Measurements from ENCODE around the gene NOXA1.
"Not testable (repeated sequence)": the region's sequence is repeated elsewhere in the genome, so short reads cannot be mapped to it uniquely, and the experiment has no call there.

The NOXA1 gene

DNA sequence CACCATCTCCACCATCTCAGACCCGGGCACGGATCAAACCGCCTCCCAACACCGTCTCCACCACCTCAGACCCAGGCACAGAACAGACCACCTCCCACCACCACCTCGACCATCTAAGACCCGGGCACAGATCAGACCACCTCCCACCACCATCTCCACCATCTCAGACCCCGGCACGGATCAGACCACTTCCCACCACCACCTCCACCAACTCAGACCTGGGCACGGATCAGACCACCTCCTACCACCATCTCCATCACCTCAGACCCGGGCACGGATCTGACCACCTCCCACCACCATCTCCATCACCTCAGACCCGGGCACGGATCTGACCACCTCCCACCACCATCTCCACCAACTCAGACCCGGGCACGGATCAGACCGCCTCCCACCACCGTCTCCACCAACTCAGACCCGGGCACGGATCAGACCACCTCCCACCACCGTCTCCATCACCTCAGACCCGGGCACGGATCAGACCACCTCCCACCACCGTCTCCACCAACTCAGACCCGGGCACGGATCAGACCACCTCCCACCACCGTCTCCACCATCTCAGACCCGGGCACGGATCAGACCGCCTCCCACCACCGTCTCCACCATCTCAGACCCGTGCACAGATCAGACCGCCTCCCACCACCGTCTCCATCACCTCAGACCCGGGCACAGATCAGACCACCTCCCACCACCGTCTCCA is 43.3 kb downstream of the NOXA1 start:
- DNase-seq, result not testable (repeated sequence)

DNA sequence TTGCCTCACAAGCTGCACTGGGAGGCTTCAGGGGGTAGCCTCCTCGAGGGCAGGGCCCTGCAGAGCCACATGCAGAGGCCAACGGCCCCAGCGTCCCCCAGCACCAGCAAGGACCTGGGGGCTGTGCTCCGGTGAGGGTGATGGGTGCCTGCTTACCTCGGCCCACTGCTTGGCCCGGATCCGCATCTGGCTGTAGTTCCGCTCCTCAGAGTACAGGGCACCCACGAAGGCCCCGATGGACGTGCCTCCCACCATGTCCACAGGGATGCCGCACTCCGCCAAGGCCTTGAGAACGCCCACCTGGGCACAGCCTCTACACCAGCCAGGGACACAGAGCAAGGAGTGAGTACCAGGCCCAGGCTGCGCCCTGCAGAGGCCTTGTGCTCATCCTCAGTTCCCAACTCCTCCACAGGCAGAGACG is 44.0 kb downstream of the NOXA1 start:
- DNase-seq, result no peak

DNA sequence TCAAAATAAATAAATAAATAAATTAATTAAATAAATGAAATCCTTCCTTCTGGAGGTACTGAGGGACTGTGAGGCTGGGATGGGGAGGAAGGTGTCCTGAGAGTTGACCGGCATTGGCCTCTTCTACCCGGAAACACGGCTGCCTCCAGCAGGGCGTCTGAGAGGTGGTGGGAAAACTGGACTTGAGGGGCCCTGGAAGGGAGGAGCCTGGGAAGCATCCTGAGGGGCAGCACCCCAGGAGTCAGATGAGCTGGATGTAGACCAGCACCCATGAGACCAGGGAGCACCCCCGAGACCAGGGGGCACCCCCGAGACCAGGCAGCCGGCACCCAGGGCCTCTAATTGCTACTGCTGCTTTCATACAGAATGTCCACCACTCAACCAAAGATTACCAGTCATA is 44.7 kb downstream of the NOXA1 start:
- DNase-seq, result no peak

DNA sequence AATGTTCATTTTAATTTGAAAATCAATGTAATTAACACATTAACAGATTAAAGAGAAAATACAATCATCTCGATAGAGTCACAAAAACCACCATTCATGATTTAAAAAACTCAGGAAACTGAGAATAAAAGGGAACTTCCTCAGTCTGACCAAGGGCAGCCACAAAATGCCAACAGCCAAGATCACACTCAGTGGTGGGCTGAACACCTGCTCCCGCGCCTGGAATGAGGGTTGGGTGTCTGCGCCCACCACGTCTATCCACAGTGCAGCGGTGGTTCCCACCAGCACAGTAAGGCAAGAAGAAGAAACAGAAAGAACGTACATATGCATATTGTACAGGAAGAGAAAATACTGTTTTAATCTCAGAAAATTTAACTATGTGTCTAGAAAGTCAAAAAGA is 47.6 kb downstream of the NOXA1 start:
- no peak for DNase-seq

DNA sequence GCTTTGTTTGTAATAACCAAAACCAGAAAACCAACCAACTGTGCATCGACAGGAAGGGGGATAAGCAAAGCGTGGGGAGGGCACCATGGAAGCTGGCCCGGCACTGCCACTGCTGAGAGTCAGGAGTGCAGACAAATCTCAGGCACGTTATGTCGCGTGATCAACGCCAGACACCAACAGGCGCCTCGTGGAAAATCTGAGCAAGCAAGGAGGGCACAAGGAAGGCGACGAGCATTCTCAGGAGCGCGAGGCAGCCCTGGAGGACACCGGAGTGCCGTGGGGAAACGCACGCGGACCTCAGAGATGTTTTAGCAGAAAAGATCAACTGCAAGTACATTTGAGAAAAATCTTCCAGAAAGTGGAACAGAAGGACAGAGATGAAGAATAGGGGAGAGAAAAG is 51.1 kb downstream of the NOXA1 start:
- no peak for DNase-seq

DNA sequence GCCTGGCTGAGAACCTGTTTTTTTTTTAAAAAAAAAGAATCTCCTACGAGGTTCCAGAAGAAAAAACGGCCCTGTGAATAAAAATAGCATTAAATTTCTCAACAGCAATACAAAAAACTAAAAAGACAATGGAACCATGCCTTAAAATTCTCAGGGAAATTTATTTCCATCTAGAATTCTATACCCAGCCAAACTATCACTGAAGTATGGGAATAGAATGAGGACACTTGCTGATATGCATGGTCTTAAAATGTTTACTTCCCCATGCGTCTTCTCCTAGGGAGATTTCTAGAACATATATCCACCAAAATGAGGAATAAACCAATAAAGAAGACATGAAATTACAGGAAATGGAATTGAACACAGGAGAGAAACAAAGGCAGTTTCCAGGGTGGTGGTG is 52.5 kb downstream of the NOXA1 start:
- no peak for DNase-seq

DNA sequence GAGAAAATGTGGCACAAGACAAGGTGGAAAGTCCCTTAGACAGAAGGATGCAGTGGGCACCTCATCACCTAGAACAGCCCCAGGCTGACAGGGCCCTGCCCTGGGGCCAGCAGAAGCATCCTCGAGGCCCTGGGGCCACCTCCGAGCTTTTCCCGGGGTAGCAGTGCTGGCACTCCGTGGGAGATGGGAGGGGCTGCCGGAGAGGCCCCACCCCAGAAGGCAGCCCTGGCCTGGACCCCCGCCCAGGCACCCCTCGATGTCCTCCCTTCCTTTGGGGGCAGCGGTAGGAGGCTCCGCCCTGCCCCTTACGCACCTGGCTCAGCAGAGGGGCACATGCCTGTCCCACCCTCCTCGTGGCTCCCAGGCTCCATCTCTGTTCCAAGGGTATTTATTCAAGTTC is 53.7 kb downstream of the NOXA1 start:
- DNase-seq, result no peak

DNA sequence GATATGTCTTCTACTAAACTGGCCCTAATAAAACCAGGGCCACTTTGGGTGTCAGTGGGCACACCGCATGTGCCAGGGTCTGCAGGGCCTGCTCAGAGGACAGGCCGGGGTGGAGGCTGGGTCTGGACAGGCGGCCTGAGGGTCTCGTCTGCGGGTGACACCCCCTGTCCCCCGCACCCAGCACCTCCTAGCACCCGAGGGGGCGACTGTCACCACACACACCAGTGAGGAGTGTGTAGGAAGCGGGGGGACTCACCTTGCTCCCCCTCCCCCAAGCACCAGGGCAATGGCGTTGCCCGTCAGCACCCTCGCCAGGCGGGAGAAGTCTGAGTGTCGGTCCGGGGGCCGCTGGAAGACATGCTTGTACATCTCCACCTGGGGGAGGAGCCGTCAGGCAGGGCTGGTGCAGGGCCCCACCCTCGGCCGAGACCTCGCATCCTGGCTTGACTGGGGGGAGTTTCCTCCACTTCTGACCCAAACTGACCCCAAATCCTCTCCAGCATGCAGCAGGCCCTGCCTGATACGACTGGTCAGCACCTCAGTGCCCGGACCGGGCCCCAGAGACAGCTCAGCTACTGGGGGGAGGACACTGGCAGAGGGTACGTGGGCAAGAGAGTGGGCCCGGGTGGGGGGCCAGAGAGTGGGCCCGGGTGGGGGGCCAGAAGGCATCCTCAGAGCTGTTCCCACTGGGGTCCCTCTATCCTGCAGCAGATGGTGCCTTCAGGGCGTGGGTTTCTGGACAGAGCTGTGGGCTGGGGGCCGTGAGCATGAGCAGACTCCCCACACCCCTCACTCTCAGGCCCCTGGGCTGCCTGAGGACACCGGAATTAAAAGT is 54.8 kb downstream of the NOXA1 start:
- no peak for DNase-seq

DNA sequence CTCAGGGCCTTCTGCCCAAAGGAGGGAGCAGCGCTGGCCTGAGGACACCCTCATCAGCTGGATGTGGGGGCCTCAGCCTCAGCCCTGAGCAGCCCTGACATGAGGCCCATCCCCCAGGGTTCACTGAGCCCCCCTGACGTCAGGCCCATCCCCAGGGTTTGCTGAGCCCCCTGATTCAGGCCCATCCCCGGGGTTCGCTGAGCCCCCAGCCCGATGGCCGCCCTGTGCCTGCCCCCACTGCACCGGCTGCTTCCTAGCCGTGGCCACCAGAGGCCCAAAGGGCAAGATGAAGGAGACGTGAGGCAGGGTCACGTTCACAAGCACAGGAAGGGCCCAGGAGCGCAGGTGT is 55.4 kb downstream of the NOXA1 start:
- no peak for DNase-seq

DNA sequence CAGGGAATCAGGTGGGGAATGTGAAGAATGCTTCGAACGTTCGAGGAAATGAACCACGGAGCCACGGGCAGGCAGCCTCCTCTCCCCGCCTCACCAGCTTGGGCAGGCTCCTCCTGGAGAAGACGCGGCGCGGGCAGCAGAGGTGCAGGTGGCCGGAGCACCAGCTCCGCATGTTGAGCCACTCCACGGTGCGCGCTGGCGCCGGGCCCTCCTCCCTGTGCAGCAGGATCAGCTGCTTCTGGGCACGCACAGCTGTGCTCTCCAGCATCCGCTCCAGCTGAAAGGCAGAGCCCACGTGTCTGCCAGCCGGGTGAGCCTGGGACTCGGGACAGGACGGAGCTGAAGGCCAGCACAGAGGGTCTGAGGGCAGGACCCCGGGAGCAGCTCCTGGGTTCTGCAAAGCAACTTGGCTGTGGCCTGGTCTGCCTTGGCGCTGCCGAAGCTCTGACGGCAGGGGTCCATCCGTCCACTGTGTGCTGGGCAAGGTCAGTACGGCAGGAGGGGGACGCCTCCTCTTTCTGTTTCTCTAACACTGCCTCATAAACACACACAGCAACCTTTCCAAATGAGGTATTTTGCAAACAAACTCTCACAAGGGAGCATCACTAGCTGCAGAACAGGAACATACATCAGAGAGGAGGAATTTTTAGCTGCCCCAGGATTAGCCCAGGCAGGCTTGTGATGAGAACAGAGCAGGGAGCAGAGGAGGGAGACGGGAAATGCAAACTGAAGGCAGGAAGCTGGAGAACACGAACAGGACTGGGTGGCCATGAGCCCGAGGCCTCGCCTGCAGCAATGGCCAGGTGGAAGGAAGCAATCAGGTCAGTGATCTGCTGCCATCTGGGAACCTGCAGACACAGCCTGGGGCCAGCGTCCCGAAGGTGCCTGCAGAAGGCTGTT is 56.0 kb downstream of the NOXA1 start:
- no peak for DNase-seq

DNA sequence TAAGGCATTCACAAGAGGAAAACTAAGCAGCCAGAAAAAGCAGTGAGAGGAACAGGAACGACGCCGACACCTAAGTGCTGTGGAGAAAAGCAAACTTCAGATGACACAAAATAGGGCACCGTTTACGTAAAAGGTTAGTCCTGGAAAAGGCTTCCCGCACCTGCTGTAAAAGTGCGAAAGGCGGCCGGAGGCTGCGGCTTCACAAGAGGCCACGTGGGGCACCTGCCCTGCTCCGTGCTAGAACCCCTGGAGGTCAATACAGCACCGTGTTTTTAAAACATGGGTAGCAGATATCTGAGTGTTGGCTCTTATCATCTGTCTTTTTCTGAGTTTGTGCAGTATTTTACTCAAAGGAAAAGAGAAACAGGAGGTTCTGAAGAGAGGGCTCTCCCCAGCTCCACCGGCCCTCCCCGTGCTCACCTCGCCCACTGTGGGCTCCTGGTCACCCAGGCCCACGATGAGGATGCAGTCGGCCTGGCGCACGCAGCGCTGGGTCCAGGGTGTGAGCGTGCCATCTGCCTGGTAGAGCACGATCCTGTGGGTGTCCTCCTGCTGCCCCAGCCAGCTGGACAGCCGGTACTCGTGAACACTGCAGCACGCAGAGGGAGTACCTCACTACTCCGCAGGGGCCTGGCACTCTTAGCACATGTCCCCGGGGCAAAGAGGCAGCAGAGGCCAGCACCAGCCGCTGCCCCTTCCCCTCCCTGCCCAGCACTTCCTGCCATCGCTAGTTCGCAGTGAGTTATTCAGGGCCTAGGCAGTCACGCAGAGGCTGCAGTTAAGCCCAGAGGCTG is 56.9 kb downstream of the NOXA1 start:
- DNase-seq, result no peak

DNA sequence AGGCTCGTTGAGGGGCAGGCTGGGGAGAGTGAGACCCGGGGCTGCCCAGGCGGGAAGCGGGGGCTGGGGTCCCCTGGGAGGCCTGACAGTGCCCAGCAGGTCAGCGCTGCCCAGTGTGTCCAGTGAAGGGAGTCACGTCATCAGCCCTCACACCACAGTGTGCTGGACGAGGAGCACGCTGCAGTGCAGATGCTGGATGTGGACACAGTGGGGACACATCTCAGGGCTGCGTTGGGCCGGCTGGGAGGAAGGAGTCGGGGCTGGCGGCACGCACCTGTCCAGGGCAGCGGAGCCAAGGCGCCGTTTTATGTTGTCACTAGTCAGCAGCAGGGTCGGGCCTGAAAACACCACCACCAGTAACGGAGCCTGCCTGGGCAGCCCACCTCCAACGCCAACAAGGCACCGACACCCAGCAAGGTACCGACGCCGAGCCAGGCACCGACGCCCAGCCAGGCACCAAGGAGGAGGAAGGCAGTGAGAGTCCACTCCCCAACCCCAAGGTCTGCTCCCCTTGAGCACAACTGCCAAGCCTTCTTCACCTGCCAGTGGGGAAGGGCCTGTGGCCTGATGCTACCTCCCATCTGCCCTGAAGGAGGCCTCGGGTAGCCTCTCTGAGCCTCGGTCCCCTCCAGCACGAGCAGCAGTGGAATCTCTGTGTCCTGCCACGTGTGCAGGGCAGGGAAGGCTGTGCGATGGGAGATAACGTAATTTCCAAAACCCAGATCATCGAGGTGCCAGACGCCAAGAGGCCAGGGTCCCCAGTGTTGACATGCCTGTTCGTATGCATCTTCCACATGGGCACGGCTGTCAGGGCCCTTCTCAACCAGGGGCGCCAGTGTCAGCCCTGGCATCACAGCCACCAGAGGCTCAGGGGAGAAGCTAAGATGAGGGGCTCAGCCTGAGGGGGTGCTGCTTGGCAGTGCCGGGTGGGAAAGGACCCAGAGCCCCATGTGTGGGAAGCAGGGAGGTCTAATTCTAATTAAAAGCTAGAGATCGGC is 57.8 kb downstream of the NOXA1 start:
- no peak for DNase-seq

DNA sequence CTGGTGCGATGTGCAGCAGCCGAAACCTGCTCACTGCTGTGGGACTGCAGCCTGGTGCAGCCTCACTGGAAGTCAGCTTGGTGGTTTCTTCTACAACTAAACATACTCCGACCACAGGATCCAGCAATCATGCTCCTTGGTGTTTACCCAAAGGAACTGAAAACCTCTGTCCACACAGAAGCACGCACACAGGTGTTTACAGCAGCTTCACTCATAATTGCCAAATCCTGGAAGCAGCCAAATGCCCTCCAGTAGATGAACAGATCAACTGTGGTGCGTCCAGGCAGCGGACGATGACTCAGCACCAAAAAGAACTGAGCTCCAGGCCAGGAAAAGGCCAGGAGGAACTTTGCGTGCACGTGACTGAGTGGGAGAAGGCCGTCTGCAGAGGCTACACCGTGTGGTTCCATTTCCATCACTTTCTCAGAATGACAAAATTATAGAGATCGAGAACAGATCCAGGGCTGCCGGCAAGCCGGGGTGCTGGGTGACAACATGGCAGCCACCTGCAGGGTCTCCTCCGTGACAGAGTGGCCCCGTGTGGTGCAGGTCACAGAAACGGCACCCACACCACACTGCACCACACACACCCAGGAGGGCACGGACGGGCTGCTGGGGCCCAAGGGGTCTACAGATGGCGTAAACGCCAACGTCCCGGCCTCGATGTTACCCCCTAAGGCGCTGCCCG is 59.0 kb downstream of the NOXA1 start:
- DNase-seq, result peak; percentile 60
